Kidney glomerular epithelial cell (primary cell): ENCODE data around the gene EPB41L5.
A peak's percentile ranks its signal among the peaks of the same experiment; 100 is the strongest.
"Not testable (repeated sequence)": the region's sequence is repeated elsewhere in the genome, so short reads cannot be mapped to it uniquely, and the experiment has no call there.

Experiments used
- DNase-seq: peaks from one replicate; lab custom pipeline; 2025; lab: John Stamatoyannopoulos, UW

Gene EPB41L5

DNA sequence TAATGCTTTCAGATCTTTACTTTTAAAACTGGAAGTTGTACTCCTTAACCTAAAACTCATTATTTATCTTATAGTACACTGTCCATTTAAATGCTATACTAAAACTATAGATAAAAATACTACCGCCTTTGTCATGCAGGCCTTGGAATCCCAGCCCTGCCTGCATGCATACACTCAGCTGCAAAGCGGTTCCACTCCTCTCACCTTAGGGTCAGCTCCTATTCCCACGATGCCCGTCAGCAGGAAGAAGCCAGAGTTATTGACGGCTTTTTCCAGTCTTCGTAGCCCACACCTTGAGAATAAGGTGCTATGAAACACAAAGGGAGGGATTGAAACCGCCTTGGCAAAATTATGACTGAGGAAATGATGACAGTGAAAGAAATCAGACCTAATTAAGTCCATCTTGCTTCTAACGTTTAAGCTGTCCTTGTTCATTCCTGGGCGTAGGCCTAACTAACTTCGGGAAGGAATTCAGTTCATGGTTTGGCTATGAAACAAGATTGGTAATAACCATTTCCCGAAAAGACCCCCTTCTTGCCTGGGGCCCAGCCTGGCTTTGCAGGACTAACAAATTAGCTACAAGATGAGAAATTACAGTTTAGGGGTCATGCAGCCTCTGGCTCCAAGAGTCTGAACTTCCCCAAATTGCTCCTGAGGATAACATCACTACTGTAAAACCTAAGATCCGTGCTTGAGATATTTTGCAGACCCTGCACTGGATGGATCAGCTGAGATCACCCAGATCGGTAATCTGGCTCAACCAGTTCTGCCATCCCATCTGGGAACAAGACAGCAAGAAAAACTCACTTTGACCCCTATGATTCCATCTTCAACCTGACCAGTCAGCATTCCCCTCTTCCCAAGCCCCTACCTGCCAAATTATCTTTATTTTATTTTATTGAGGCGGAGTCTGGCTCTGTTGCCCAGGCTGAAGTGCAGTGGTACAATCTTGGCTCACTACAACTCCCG is 17.1 kb downstream of the EPB41L5 start:
- no peak for DNase-seq

DNA sequence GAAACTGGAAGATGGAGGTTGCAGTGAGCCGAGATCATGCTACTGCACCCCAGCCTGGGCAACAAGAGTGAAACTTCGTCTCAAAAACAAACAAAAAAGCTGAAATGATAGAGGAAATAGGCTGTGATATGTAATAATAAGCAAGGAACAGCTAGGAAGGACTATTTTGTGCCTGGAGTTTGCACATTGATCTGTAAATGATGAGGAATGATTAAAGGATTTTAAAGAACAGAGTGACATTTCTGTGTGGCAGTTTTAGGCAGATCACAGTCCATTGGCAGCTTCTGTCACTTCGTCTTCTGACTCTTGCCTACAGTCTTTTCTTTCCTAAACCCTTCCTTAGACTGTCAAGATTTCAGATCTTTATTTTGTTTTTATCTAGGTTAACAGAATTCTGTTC is 19.4 kb downstream of the EPB41L5 start:
- no peak for DNase-seq

DNA sequence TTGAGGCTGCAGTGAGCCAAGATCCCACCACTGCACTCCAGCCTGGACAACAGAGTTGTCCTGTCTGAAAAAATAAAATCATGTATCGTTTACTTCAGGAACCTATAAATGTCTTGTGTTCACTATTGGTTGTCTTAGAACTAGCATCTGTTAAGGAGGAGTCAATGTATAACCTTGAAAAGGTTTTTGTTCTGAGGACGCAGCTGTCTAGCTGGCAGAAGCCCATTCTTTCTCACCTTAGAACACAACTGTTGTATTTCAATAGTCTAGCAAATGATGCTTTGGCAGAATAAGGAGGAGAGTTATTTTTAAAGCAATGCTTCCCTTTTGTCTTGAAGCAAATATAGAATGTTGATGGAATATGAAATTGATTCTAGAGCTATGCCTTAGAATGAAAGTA is 21.1 kb downstream of the EPB41L5 start:
- DNase-seq, result no peak

DNA sequence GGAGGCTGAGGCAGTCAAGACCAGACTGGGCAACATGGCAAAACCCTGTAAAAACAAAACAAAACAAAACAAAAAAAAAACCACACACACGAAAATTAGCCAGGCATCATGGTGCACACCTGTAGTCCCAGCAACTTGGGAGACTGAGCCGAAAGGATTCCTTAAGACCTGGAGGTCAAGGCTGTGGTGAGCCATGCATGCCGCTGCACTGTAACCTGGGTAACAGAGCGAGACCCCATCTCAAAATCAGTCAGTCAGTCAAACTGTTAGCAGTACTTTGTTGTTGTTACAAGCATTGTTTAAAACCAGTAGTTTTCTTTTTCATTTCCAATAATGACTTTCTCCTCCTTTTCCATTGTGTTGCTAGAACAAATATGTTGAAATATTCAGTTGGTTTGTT is 21.7 kb downstream of the EPB41L5 start:
- peak; percentile 44 for DNase-seq

DNA sequence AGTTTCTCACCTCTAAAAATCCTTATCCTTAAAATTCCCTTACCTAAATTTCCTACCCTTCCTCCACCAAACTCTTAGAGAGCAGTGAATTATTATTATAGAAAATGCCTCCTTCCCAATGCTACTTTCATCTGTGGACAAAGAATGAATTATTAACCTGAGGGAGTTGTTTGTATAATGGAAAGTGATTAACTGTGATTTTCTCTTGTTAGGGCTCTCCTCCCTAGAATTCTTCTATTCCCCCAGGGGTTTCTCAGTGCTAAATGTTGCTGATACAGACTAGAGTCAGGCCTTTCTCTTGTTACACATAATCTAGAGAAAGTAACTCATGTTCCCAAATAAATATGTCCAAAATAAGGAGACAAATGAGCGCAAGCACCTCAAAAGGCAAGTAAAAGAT is 23.3 kb downstream of the EPB41L5 start:
- DNase-seq, result peak; percentile 60

DNA sequence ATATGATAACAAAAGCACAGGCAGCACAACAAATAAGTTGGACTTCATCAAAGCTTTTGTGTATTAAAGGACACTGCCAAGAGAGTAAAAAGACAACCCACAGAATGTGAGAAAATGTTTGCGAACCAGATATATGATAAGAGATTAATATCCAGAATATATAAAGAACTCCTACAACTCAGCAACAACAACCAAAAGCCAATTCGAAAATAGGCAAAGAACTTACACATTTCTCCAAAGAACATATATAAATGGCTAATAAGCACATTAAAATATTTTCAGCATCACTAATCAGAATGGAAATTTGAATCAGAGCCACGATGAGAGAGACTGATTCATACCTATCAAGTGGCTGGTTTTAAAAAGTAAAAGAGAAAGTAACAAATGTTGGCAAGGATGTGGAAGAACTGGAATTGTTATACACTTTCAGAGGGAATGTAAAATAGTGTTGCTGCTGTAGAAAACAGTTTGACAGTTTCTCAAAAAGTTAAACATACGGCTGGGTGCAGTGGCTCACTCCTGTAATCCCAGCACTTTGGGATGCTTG is 25.2 kb downstream of the EPB41L5 start:
- DNase-seq, result no peak

DNA sequence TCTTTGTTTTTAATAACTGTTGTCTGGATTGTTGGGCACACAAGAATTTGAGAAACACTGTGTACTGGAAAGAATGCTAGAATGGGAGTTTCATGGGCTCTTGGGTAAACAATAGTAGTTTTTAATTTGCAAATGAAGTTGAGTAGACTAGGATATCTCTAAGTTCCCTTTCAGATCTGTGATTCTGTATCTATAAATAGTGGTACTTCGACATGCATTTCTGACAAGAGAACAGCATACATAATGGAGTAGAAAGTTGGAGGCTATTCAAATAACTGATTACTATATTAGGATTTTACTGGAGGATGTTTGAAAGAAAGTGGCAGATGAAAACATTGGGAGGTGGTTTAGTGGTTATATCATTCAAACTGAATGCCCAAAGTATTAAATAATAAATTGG is 29.5 kb downstream of the EPB41L5 start:
- no peak for DNase-seq

DNA sequence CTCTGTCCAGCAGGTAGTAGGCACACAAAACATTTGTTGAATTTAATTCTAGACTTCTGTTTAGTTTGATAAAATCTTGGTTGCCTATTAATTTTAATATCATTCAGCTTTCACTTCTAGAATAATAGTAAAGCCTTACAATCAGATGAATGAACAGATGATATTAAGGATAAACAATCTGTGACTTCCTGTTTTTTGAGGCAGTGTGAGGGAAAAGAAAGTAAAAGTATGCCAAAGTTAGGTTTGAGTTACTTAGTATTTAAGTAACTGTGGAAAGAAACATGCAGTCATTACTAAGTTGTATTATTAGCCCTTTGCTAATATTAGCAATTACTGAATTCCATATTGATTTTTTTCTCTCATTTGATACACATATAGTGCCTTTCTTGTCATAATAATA is 31.5 kb downstream of the EPB41L5 start:
- DNase-seq, result no peak

DNA sequence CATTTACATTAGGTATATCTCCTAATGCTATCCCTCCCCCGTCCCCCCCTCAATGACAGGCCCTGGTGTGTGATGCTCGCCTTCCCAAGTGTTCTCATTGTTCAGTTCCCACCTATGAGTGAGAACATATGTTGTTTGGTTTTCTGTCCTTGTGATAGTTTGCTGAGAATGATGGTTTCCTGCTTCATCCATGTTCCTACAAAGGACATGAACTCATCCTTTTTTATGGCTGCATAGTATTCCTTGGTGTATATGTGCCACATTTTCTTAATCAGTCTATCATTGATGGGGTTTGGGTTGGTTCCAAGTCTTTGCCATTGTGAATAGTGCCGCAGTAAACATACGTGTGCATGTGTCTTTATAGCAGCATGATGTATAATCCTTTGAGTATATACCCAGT is 32.9 kb downstream of the EPB41L5 start:
- not testable (repeated sequence) for DNase-seq

DNA sequence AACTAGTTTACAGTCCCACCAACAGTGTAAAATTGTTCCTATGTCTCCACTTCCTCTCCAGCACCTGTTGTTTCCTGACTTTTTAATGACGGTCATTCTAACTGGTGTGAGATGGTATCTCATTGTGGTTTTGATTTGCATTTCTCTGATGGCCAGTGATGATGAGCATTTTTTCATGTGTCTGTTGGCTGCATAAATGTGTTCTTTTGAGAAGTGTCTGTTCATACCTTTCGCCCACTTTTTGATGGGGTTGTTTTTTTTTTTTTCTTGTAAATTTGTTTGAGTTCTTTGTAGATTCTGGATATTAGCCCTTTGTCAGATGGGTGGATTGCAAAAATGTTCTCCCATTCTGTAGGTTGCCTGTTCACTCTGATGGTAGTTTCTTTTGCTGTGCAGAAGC is 33.4 kb downstream of the EPB41L5 start:
- DNase-seq, result not testable (repeated sequence)

DNA sequence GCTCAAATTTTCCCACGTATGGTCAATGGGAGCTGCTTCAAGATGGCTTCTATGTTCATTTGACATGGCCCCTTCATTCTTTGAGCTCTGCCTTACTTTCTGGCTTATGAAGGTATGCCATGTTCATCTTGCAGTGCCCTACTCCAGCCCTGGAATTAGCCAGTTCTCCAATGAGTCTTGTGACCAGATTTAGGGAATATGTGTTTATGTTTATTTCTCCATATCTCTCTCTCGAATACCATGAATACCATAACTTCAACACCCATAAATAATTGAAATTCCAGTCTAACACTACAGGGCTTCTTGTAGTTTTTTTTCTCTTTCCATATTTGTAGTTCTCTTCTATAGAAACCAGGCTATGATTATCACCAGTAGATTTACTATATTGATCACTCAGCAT is 39.7 kb downstream of the EPB41L5 start:
- no peak for DNase-seq

DNA sequence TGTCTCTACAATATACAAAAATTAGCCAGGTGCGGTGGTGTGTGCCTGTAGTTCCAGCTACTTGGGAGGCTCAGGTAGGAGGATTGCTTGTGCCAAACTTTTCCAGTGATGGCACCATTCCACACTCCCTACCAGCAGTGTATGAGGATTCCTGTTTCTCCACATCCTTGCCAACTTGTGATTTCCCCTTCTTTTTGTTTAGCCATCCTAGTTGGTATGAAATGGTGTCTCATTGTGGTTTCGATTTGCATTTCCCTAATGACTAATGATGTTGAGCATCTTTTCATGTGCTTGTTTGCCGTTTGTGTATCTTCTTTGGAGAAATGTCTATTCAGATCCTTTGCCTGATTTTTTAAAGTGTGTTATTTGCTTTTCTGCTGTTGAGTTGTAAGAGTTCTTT is 41.0 kb downstream of the EPB41L5 start:
- DNase-seq, result no peak

DNA sequence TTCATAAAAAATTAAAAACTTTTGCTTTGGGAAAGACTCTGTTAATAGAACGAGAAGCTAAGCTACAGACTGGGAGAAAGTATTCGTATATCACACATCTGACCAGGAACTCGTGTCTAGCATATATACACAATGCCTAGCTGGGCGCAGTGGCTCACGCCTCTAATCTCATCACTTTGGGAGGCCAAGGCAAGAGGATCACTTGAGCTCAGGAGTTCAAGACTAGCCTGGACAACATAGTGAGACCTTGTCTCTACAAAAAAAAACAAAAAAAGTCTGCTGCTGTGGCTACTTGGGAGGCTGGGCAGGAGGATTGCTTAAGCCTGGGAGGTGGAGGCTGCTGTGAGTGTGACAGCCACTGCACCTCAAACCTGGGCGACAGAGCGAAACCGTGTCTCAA is 46.6 kb downstream of the EPB41L5 start:
- no peak for DNase-seq

DNA sequence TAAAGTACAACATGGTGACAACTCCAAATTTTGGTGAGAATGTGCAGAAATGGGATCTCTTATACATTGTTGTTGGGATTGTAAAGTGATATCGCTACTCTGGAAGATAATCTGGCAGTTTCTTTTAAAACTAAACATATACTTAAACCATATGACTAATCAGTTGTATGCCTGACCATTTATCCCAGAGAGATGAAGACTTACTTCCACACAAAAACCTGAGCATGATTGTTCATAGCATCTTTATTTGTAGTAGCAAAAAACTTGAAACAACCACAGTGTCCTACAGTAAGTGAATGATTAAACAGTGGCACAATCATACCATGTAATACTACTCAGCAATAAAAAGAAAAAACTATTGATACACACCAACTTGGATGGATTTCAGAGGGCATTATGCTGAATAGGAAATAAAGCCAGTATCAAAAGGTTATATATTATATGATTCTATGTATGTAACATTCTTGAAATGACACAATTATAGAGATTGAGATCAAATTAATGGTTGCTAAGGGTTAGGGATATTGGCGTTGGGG is 47.3 kb downstream of the EPB41L5 start:
- no peak for DNase-seq

DNA sequence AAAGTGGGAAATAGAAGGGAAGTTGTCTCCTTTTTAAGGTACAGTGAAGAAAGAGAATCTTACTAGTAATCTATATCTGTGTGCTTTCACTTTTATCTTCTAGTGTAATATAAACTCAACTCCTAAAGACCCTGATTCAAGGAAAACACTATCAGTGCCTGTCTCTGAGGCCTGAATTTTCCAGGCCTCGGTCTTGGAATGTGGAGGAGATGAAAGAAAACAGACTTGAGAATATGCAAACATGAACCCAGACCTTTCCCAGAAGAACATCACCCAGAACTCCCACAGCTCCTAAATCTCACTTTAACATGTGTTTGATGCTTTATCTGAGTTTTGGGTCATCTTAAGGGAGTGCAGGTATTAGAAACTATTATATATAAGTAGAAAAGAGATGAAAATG is 51.8 kb downstream of the EPB41L5 start:
- DNase-seq, result peak; percentile 42

DNA sequence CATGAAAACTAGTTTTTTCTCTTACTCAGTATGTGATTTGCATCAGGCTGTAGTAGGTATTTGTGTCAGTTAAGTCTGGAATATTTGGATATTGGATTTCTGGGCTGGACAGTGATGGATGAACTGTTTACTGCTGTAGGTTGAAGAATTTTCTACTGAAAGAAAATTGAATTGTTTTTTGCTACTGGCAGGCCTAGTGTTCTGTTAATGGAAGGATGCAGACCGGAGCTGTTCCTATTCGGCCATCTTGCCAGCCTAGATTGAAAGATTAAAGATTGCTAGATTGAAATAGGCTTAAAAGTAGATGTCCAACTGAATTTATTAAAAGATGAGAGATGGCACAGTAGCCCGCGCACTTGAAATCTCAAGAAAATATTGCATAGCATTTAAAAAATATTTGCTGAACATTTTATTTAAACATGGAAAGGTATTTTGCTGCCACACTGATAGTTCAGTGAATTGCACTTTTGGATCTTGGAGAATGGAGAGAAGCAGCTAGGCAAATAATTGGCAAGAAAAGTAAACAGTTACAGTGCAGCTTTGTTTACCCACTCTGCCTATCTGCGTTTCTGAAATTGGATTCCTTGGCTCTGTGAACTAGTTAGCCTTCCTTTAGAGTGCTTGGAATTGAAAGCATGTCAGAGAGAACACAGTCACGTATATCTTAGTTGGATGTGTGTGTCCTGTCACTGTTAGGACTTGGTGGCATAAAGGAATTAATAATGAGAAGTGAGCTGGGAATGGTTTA is 54.1 kb downstream of the EPB41L5 start:
- DNase-seq, result peak; percentile 13

DNA sequence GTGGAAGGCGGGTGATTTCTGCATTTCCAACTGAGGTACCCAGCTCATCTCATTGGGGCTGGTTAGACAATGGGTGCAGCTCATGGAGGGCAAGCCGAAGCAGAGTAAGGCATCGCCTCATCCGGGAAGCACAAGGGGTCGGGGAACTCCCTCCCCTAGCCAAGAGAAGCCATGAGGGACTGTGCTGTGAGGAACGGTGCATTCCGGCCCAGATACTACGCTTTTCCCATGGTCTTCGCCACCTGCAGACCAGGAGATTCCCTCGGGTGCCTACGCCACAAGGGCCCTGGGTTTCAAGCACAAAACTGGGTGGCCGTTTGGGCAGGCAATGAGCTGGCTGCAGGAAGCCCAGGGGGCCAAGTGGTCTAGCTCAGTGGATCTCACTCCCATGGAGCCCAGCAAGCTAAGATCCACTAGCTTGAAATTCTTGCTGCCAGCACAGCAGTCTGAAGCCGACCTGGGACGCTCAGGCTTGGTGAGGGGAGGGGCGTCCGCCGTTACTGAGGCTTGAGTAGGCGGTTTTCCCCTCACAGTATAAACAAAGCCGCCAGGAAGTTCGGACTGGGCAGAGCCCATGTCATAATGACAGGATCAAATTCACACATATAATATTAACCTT is 55.3 kb downstream of the EPB41L5 start:
- DNase-seq, result not testable (repeated sequence)

DNA sequence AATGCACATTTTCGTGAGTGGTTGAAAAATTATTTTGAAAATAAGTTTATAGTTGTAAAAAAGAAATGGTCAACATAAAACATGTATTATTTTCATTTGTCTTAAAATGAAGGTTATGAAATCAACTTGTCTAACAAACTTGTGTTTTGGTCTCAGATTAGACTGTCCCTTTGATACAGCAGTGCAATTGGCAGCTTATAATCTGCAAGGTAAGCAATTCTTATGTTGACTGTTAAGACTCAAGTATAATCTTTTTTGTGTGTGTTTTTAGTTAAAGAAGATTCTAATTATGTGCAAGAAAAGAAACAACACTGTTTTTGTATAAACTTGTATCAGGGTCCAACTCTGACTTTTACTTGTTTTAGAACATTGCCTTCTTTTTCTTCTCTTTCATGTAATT is 62.7 kb downstream of the EPB41L5 start:
- no peak for DNase-seq

DNA sequence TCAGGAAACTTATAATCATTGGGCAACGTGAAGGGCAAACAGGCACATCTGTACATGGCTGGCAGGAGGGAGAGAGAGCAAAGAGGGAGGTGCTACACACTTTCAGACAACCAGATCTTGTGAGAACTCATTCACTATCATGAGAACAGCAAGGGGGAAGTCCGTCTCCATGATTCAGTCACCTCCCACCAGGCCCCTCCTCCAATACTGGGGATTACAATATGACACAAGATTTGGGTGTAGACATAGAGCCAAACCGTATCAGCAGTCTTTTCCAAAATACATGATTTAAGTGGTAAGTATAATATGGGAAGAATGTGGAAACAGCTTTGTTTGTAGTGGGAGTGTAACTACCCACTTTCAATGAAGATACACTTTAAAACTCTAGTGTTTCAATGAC is 65.0 kb downstream of the EPB41L5 start:
- DNase-seq, result no peak

DNA sequence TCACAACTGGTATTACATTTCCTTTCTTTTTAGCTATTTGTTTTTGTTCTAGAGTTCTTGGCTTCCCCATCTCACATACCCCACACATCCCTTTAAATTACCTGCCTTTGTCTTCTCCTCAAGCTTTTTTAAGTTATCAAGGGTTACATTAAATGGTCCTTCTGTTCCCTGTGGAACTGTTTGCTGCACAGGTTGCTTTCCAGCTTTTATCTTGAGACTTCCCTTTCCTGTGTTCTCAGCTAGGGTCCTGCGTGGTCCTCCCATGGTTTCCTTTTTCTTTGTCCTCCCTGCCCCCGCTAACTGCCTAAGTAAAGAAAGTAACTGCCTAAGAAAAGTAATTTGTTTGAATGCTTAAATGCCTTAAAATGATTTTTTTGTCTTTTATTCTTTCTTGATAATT is 66.8 kb downstream of the EPB41L5 start:
- DNase-seq, result no peak

DNA sequence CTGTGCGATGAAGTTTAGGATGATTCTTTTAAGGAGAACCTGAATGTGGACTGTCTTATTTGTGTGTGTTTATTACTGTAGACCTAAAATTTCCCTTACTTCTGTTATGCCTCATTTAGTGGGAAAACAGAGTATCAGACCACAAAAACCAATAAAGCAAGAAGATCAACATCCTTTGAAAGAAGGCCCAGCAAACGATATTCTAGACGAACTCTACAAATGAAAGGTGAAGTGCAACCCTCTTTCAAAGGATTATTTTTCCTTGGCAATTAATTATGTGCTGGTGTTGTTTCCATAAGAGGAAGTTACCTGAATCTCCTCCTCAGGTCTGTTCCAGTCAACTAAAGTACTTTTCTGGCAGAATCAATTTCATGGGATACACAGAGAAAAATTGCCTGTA is 78.6 kb downstream of the EPB41L5 start:
- DNase-seq, result no peak

DNA sequence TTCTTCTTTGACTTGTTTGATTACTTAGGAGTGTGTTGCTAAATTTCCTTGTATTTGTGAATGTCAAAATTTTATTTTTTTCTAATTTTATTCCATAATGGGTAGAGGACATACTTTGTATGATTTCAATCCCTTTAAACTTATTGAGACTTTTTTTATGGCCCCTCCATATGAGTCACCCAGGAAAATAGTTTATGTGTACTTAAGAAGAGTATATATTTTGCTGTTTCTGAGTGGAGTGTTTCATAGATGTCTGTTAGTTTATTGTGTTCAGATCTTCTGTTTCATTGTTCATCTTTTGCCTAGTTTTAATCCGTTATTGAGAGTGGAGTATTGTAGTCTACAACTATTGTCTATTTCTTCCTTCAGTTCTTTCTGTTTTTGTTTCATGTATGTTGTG is 81.9 kb downstream of the EPB41L5 start:
- DNase-seq, result no peak
